HCT116 (cell line): ENCODE measurements around the gene PSMG1.

Experiments used
- EZH2phosphoT487 ChIP-seq: fragments of 200-600 bp; IDR thresholded peaks from 2 replicates; pipeline ENCODE4 v1.6.1; 2018; ENCODE audit warnings: antibody characterized with exemption, borderline replicate concordance
- POLR2A ChIP-seq: IDR thresholded peaks from 2 replicates; pipeline ENCODE4 v1.7.0; 2011; ENCODE audit warnings: borderline replicate concordance; ENCODE audit not compliant: insufficient read depth, insufficient read length; ENCODE audit errors: extremely low read depth
- REST ChIP-seq: IDR thresholded peaks from 2 replicates; pipeline ENCODE4 v1.6.1; 2012; ENCODE audit warnings: low read depth
- ZNF274 ChIP-seq: fragments of 200-500 bp; sonication (Bioruptor generic); IDR thresholded peaks from 2 replicates; pipeline ENCODE4 v1.6.1; 2014; ENCODE audit warnings: mild to moderate bottlenecking, low read depth, low read length, inconsistent platforms

GRCh38 chr21:39218082-39218409 lies 34.8 kb upstream of the PSMG1 start:
- TF ChIP-seq ZNF274 (no peak), REST (no peak), EZH2phosphoT487 (no peak), POLR2A (no peak)
